ENCODE measurements around the gene AP1G2.

DNA sequence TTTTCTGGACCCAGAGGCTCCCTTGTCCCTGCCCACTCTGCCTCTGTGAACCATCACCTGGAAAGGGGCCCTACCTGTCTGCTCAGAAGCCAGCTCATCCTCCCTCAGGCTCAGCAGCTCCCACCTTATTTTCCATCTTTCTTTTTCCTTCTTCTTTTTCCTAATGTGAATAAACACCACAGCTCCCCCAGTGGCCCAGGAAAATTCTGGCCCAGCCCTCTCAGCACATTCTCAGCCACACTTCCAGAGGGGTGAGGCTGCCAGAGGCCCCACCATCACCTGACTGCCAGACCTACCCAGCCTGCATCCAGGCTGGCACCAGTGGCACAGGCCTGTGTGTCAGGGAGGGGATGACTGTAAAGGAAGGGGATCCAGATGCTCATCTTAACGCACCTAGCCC, 39.0 kb downstream of the AP1G2 start:
- no peak for TF ChIP-seq POLR2A (IDR thresholded peaks at IDR 0.05)
- TF ChIP-seq, protein P1, sequence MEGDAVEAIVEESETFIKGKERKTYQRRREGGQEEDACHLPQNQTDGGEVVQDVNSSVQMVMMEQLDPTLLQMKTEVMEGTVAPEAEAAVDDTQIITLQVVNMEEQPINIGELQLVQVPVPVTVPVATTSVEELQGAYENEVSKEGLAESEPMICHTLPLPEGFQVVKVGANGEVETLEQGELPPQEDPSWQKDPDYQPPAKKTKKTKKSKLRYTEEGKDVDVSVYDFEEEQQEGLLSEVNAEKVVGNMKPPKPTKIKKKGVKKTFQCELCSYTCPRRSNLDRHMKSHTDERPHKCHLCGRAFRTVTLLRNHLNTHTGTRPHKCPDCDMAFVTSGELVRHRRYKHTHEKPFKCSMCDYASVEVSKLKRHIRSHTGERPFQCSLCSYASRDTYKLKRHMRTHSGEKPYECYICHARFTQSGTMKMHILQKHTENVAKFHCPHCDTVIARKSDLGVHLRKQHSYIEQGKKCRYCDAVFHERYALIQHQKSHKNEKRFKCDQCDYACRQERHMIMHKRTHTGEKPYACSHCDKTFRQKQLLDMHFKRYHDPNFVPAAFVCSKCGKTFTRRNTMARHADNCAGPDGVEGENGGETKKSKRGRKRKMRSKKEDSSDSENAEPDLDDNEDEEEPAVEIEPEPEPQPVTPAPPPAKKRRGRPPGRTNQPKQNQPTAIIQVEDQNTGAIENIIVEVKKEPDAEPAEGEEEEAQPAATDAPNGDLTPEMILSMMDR (IDR thresholded peaks at IDR 0.05), result no peak
